Activated gamma-delta T cell treated with anti-CD3 and anti-CD28 coated beads, Interleukin-2, amount 50 U/mL, for 16 hours (primary cell): ENCODE measurements around the gene ADCY9.
"Not testable (repeated sequence)": the region's sequence is repeated elsewhere in the genome, so short reads cannot be mapped to it uniquely, and the experiment has no call there.

ENCODE experiments used
- DNase-seq: peaks from one replicate; pipeline ENCODE4 v3.0.0-alpha.2; 2020; ENCODE audit warnings: low read depth

The ADCY9 gene

GRCh38 chr16:4067262-4068001, 48.8 kb downstream of the ADCY9 start:
- no peak for DNase-seq

GRCh38 chr16:4064950-4065352, 51.3 kb downstream of the ADCY9 start:
- DNase-seq = no peak

- DNase-seq = no peak
Measured at GRCh38 chr16:4062212-4062802, 53.9 kb downstream of the ADCY9 start.

- DNase-seq = no peak
Measured at GRCh38 chr16:4060823-4061222, 55.4 kb downstream of the ADCY9 start.

- no peak for DNase-seq
Measured at GRCh38 chr16:4060009-4060408, 56.2 kb downstream of the ADCY9 start.

GRCh38 chr16:4058386-4058785, 57.9 kb downstream of the ADCY9 start:
- no peak for DNase-seq

GRCh38 chr16:4057439-4057877, 58.8 kb downstream of the ADCY9 start:
- no peak for DNase-seq

GRCh38 chr16:4056161-4057105, 59.8 kb downstream of the ADCY9 start:
- no peak for DNase-seq

GRCh38 chr16:4055748-4056147, 60.5 kb downstream of the ADCY9 start:
- no peak for DNase-seq

GRCh38 chr16:4053301-4053845, 62.9 kb downstream of the ADCY9 start:
- DNase-seq = no peak

- no peak for DNase-seq
Measured at GRCh38 chr16:4052801-4053293, 63.4 kb downstream of the ADCY9 start.

- no peak for DNase-seq
Measured at GRCh38 chr16:4052096-4052495, 64.1 kb downstream of the ADCY9 start.

GRCh38 chr16:4051591-4051990, 64.7 kb downstream of the ADCY9 start:
- DNase-seq = no peak

- DNase-seq = no peak
Measured at GRCh38 chr16:4049031-4049430, 67.2 kb downstream of the ADCY9 start.

- DNase-seq = no peak
Measured at GRCh38 chr16:4048481-4048880, 67.8 kb downstream of the ADCY9 start.

- DNase-seq = no peak
Measured at GRCh38 chr16:4046221-4046620, 70.0 kb downstream of the ADCY9 start.

GRCh38 chr16:4045561-4045960, 70.7 kb downstream of the ADCY9 start:
- DNase-seq = not testable (repeated sequence)

GRCh38 chr16:4042581-4042980, 73.7 kb downstream of the ADCY9 start:
- DNase-seq = no peak

GRCh38 chr16:4038448-4038847, 77.8 kb downstream of the ADCY9 start:
- DNase-seq = no peak

- not testable (repeated sequence) for DNase-seq
Measured at GRCh38 chr16:4036952-4037351, 79.3 kb downstream of the ADCY9 start.

GRCh38 chr16:4034963-4035362, 81.3 kb downstream of the ADCY9 start:
- DNase-seq = no peak

GRCh38 chr16:4033951-4034350, 82.3 kb downstream of the ADCY9 start:
- no peak for DNase-seq
